Peyer's patch (tissue), 4 donors: ENCODE measurements around the gene ECHS1. TPM values are rescaled to one million over a fixed set of nuclear protein-coding genes. Genes with fewer than 3 reads are reported as not detected.

ENCODE experiments used
- DNase-seq, 3 donors: peaks; one replicate each; pipeline ENCODE4 v3.0.0-alpha.2; 2017 to 2019
- H3K27ac ChIP-seq, 4 donors: fragments of 200-600 bp; sonication (generic); one replicate each; pipeline ENCODE4 v1.5.1; 2016 to 2019
- H3K27me3 ChIP-seq, 2 donors: fragments of 200-600 bp; sonication (generic); one replicate each; pipeline ENCODE4 v1.5.1; 2019
- H3K36me3 ChIP-seq, 3 donors: fragments of 200-600 bp; sonication (generic); one replicate each; pipeline ENCODE4 v1.5.1; 2016 to 2019
- H3K4me1 ChIP-seq, 4 donors: fragments of 200-600 bp; sonication (generic); one replicate each; pipeline ENCODE4 v1.5.1; 2016 to 2019
- H3K4me3 ChIP-seq, 4 donors: fragments of 200-600 bp; sonication (generic); 1 replicate in 3 of 4; 2 replicates in 1 of 4; pipeline ENCODE4 v1.5.1; 2016 to 2019; ENCODE audit warnings: mild to moderate bottlenecking in 1 of 4
- H3K9me3 ChIP-seq, 4 donors: fragments of 200-600 bp; sonication (generic); one replicate each; pipeline ENCODE4 v1.5.1; 2016 to 2019; ENCODE audit warnings: mild to moderate bottlenecking in 1 of 4
- CTCF ChIP-seq, 6 experiments: fragments of 450-650 bp in 4 of 6; fragments of 200-600 bp in 2 of 6; sonication (generic) in 1 of 6; IDR thresholded peaks; one replicate each; pipeline ENCODE4 v1.5.1; 2017 to 2019; ENCODE audit warnings: antibody characterized with exemption in 6 of 6, mild to moderate bottlenecking in 3 of 6, moderate library complexity in 1 of 6
- POLR2A ChIP-seq, 2 donors: fragments of 450-650 bp; IDR thresholded peaks; one replicate each; pipeline ENCODE4 v1.5.1; 2017; ENCODE audit warnings: antibody characterized with exemption in 2 of 2, mild to moderate bottlenecking in 2 of 2, moderate library complexity in 2 of 2
- total RNA-seq, 4 donors: library from RNA; depleted of rRNA; stranded (reverse); fragments of >200 nt; gene quantifications; one replicate each; pipeline ENCODE4 v1.1.0, GENCODE V29; 2016

Gene ECHS1
- total RNA-seq, 4 donors from 2014 or later = 87.5 to 211 (median 172) TPM

GRCh38 chr10:133405844-133406527, 32.8 kb upstream of the ECHS1 start:
- H3K4me1 ChIP-seq = no peaks in the 10 kb centered on the region
- no peaks in the 10 kb centered on the region for H3K9me3 ChIP-seq
- H3K4me3 ChIP-seq = no peak overlapping the region
- TF ChIP-seq CTCF (IDR thresholded peaks at IDR 0.05) = no peak
- TF ChIP-seq POLR2A (IDR thresholded peaks at IDR 0.05) = no peak
- H3K36me3 ChIP-seq = peaks cover 0 to 74% (median 0%) of the 10 kb centered on the region in 3 donors
- DNase-seq = no peak
- no peak overlapping the region for H3K27ac ChIP-seq
- H3K27me3 ChIP-seq = no peaks in the 10 kb centered on the region

GRCh38 chr10:133405272-133405671, 32.1 kb upstream of the ECHS1 start:
- H3K9me3 ChIP-seq = no peaks in the 10 kb centered on the region
- H3K4me1 ChIP-seq = no peaks in the 10 kb centered on the region
- H3K4me3 ChIP-seq = no peak overlapping the region
- no peaks in the 10 kb centered on the region for H3K27me3 ChIP-seq
- peaks cover 0 to 69% (median 0%) of the 10 kb centered on the region in 3 donors for H3K36me3 ChIP-seq
- H3K27ac ChIP-seq = no peak overlapping the region
- TF ChIP-seq POLR2A (IDR thresholded peaks at IDR 0.05) (no peak), CTCF (IDR thresholded peaks at IDR 0.05) (no peak)
- DNase-seq = no peak

GRCh38 chr10:133403784-133404183, 30.6 kb upstream of the ECHS1 start:
- Histone ChIP-seq H3K36me3 (peaks cover 0 to 71% (median 0%) of the 10 kb centered on the region in 3 donors), H3K27me3 (no peaks in the 10 kb centered on the region), H3K27ac (no peak overlapping the region), H3K4me1 (no peaks in the 10 kb centered on the region), H3K4me3 (no peak overlapping the region), H3K9me3 (no peaks in the 10 kb centered on the region)
- DNase-seq = no peak
- TF ChIP-seq CTCF (IDR thresholded peaks at IDR 0.05) (no peak), POLR2A (IDR thresholded peaks at IDR 0.05) (no peak)

- Histone ChIP-seq H3K27ac (no peak overlapping the region), H3K9me3 (no peaks in the 10 kb centered on the region), H3K36me3 (peaks cover 0 to 73% (median 0%) of the 10 kb centered on the region in 3 donors), H3K4me3 (no peak overlapping the region), H3K4me1 (no peaks in the 10 kb centered on the region), H3K27me3 (no peaks in the 10 kb centered on the region)
- TF ChIP-seq CTCF (IDR thresholded peaks at IDR 0.05) = no peak
- TF ChIP-seq POLR2A (IDR thresholded peaks at IDR 0.05) = no peak
- peak in 1 of 3 donors; percentile 21 for DNase-seq
These were observed 30.2 kb upstream of the ECHS1 start for GRCh38 chr10:133403359-133403758.

GRCh38 chr10:133401981-133402725, 29.0 kb upstream of the ECHS1 start:
- peak overlapping the region in 2 of 4 donors; percentile 55 to 60 for H3K27ac ChIP-seq
- DNase-seq = peak in 1 of 3 donors; percentile 42
- no peaks in the 10 kb centered on the region for H3K27me3 ChIP-seq
- TF ChIP-seq CTCF (IDR thresholded peaks at IDR 0.05) = no peak
- TF ChIP-seq POLR2A (IDR thresholded peaks at IDR 0.05) = no peak
- H3K36me3 ChIP-seq = peaks cover 0 to 79% (median 0%) of the 10 kb centered on the region in 3 donors
- no peaks in the 10 kb centered on the region for H3K9me3 ChIP-seq
- no peak overlapping the region for H3K4me3 ChIP-seq
- no peaks in the 10 kb centered on the region for H3K4me1 ChIP-seq
